ENCODE measurements around the gene ADH4.

DNA sequence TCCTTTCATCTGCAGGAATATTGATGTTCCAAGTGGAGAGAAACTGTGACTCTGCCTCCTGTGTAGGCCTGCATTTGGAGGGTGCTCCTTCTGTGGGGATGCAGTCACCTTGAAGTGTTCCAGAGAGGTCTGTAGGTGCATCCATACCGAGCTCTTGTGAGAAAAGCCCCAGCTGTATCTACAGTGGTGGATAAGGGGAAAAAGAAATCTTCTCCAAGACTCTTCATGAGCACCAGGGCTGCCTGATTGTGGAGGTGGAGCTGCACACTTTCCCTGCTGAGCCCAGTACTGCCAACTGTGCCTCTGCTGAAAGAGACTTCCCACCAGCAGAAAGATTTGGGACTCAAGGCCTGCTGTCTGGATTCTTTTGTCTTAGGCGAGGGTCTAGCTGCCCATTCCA, 35.1 kb upstream of the ADH4 start:
- TF ChIP-seq, protein P1, sequence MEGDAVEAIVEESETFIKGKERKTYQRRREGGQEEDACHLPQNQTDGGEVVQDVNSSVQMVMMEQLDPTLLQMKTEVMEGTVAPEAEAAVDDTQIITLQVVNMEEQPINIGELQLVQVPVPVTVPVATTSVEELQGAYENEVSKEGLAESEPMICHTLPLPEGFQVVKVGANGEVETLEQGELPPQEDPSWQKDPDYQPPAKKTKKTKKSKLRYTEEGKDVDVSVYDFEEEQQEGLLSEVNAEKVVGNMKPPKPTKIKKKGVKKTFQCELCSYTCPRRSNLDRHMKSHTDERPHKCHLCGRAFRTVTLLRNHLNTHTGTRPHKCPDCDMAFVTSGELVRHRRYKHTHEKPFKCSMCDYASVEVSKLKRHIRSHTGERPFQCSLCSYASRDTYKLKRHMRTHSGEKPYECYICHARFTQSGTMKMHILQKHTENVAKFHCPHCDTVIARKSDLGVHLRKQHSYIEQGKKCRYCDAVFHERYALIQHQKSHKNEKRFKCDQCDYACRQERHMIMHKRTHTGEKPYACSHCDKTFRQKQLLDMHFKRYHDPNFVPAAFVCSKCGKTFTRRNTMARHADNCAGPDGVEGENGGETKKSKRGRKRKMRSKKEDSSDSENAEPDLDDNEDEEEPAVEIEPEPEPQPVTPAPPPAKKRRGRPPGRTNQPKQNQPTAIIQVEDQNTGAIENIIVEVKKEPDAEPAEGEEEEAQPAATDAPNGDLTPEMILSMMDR (conservative IDR thresholded peaks at IDR 0.05; ENCODE audit: low read length), result no peak
- no peak for TF ChIP-seq EZH2phosphoT487 (IDR thresholded peaks at IDR 0.05; ENCODE audit: borderline replicate concordance, low read depth, low read length)
